ENCODE data around the gene GLRX2. TPM values are rescaled to one million over a fixed set of nuclear protein-coding genes. Genes with fewer than 3 reads are reported as not detected.

The GLRX2 gene
- polyA plus RNA-seq, 3 donors = 4.2 to 16.1 (median 15.2) TPM

Small RNAs within 50 kb of the gene (small RNA-seq; reads per million reads assigned to genes)
- gene MIR1278 (ENCODE audit: insufficient read length, low read depth) = 0.71 reads per million
- gene SCARNA18B (ENCODE audit: insufficient read length, low read depth) = 1.2 reads per million

Other genes starting within 250 kb of the GLRX2 start
- gene UCHL5, start 46.1 kb downstream of the GLRX2 start, polyA plus RNA-seq = 10 to 100 TPM in 2 of 3 donors, 1 to 10 TPM in 1; 8.6 to 43.0 (median 29.6) TPM
- 10 to 100 TPM; 13.2 to 67.9 (median 58.1) TPM for gene RO60, start 45.8 kb downstream of the GLRX2 start, polyA plus RNA-seq
- 10 to 100 TPM; 14.2 to 60.3 (median 57.2) TPM for gene CDC73, start 16.6 kb upstream of the GLRX2 start, polyA plus RNA-seq
- gene B3GALT2, start 81.2 kb upstream of the GLRX2 start, polyA plus RNA-seq = under 1 TPM in 1 of 3 donors, not detected in 2; 0.26 TPM